Activated CD8-positive, alpha-beta memory T cell treated with anti-CD3 and anti-CD28 coated beads for 1 hour (primary cell): Measurements from ENCODE around the gene DAAM1.

Experiments used
- DNase-seq, 2 donors: peaks; one replicate each; pipeline ENCODE4 v3.0.0-alpha.2; 2020; ENCODE audit warnings: low read depth in 1 of 2; ENCODE audit errors: extremely low read depth in 1 of 2

The DAAM1 gene

DNA sequence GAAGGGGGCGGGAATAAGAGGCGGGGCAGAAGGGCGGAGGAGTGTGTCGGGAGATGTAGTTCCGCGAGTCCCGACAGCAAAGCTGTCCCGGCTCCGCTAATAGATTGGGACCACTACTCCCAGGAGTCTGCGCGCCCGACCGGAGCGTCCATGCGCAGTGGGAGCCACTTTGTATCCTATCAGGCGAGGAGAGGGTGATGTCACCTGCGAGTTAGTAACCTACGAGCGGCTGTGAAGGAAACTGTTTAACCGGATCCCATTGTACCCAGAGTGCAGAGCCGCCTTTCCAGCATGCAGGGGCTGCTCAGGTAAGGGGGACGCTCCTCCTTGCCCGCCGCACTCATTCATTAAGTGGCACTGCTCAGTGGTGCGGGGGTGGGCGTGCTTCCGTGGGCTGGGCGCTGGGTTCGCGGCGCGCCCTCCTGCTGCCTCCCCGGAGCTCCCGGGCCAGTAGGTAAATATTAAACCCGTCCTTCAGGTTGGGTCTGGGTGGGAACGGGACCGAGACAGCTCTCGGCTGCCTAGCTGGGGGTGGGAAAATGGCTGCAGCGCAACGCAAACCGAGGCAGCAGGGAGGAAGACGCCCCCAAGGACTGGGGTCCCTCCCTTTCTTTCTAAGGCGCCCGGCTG, at the start of gene DAAM1:
Gene DAAM1, plus strand, starts transcription at position 207 of the 630 bp plus-strand sequence. CDS start 74,811 bp downstream, outside the sequence.
- DNase-seq, result peak; percentile 89 to 94

DNA sequence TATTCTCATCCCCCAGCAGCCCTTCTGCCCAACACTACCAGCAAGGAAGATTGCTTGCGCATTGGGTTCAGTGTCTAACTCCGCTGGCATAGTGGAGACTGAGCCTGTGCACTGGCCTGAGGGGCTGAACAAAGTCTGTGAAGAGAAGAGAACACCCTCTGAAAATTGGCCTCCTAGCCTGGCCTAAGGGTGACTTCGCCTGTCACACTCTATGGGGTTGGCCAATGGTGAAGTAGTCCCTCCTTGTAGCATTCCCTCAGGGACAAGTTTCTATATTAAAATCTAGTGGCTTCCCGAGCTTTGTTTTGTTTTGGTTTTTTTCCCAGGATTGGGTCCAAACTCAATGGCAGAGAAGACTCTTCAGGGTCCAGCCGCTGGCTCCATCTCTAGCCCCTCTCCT, 49.1 kb upstream of the DAAM1 start:
- no peak for DNase-seq

DNA sequence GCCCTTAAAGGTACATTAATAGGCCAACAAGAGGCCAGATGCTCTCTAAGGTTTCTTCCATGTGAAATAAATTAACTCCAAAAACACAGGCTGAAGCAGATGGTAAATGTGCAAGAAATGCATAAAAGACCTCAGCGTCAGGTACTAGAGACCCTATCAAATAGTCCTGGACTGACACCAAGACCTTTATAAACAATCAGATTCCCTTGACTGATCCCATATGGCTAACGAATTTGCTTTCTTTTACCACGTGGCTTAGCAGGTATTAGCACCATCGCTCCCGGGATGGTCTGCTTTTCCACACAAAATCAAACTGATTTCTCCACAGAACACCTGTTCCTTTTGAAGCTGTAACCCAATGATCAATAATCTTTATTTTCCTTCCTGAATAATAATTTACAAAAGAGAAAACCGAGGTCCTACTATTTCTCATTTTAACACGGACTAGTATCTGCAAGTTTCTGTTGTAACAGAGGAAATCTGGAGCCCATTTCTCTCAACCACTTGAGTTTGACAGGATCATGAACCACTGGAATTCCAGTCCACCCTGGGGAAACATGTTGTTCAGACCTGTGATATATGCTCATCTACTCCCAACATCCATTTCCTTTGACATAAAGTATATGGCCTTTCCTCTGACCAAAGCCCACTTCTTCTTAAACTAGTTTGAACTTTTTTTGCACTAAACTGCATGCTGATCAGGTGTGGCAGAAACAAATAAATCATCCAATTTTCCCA, 48.2 kb upstream of the DAAM1 start:
- DNase-seq, result no peak

DNA sequence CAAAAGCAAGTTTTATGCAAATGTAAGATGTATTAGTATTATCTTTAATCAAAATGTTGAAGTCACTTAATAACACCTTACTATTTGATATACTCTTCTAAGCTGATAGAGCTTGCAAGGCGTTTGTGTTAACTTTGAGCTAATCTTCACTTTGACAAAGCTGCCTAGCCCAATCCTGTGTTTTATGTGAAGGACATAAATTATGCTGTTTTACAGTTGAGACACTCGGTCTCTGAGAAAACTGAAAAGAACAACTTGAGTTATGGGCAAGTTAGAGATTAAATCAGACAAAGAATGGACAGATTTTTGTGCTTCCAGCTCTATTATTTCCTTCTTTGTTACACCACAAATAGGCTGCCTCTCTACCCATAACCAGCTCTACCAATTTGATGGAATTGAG, 42.0 kb upstream of the DAAM1 start:
- no peak for DNase-seq

DNA sequence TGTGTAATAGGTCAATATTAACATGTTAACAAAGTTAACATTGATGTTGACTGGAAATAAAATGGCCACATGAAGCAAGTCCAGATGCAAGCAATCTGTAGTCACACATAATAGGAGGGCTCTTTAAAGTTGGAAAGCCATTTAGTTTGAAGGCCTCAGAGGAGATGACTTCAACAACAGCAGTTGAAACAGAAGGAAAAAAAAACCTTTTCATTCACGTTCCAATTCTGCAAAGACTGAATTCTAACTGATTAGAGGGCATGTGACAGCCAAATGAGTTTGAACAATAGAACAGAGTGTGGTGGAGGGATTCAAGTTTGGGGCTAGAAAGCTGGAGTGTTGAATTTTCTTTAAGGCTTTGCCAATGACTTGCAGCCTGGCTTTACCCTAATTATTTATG, 41.5 kb upstream of the DAAM1 start:
- no peak for DNase-seq

DNA sequence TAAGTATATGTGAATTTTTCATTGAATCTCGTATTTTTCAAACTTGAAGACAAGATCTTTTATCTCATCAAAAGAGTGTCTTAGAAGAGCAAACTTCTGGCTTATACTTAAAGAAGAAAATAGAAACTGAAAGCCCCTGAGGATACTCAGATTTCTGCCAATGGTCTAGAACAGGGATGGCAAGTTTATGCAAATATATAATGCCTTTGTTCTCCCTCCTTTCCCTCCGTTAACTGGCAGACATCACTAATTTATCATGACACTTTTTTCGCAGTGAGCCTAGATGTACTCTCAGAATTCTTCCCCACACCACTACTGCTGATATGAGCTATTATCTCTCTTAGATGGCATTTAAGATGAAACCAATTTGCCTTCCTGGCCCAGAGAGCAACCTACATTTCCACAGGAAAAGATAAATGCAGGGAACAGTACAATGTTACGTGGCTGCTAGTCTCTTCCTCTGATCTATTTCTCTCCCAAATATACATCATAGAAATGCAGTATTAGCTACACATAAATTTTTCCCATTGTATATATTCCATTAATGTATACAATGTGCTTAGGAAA, 40.0 kb upstream of the DAAM1 start:
- no peak for DNase-seq

DNA sequence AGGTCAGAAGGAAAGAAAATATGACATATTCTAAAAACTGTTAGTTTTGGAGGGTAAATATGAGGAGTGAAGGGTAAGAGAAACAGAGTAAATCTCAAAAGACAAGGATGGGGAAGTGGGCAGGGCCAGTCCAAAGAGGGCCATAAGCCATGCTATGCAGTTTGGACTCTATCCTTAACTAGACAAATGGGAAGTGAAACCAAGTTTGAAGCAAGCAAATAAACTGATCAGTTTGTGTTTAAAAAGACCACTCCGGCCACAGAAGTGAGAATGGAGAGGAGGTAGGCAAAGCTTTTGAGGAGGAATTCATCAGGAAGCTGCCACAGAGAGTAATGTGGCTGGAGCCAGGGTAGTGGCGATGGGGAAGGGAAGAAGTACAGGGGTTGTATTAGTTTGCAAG, 37.5 kb upstream of the DAAM1 start:
- DNase-seq, result no peak

DNA sequence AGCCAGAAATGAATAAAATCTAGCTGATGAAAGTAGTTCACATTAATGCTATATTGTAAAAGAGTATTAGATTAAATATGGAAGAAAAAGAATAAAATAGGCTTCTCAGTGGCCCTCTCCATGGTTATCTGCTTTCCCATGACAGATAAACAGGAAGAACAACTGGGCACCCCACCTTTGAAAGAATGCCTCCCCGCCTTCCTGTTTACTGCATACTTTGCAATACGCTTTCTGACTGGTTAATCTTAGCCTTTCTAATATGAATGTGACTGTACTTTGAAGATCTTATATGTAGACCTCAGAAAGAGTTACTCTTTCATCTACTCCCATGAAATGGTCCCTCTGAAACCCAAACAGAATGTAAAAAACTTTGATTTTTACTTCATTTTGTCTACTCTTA, 34.1 kb upstream of the DAAM1 start:
- no peak for DNase-seq

DNA sequence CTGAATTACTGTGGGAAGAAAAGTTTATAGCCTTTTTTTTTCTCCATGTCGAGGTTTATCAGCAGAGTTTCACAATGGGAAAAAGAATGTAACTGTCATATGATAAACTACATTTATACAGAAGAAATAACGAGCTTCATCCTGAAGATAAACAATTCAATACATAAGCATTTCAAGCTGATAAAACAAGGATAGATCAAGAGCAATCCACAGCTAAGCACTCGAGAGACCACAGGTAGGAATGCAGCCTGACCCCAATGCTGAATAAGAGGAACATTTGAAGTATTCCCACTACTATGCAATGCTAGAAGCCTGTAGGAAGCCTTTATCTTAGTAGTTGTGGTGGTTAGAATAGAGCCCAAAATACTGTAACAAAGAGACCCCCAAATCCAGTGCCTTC, 32.6 kb upstream of the DAAM1 start:
- no peak for DNase-seq

DNA sequence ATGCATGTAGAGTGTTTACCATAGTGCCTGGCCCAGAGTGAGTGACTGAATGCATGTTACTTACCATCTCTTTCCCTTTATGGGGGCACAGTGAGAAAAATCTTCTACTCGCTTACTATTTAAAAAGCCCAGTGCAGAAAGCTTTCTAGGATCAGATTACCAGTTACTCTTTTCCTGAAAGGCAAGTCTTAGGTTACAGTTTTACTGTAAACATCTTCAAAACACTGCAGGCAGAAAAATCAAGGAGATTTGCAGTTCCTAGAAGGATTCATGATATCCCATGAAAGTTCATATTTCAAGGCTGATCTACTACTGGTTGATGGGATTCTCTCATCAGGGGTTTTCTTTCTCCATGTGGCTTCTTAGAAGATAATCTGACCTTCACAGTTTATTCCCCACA, 29.3 kb upstream of the DAAM1 start:
- DNase-seq, result no peak

DNA sequence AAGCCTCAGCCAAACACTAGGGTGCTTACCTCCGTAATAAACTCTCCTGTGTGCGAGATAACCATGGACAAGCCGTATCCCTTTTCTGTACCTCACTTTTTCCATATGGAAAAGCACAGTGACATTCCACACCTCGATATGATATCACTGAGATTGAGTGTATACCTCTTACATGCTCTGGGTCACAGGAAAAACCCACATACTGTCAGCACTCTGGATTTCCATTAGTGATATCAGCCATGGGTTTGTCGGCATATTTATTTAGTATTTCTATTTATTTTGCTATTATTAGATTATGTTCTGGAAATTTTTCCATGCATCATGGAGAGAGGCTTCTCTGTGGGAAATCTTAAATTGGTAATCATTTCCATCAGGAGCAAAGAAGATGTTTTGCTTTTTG, 28.0 kb upstream of the DAAM1 start:
- no peak for DNase-seq

DNA sequence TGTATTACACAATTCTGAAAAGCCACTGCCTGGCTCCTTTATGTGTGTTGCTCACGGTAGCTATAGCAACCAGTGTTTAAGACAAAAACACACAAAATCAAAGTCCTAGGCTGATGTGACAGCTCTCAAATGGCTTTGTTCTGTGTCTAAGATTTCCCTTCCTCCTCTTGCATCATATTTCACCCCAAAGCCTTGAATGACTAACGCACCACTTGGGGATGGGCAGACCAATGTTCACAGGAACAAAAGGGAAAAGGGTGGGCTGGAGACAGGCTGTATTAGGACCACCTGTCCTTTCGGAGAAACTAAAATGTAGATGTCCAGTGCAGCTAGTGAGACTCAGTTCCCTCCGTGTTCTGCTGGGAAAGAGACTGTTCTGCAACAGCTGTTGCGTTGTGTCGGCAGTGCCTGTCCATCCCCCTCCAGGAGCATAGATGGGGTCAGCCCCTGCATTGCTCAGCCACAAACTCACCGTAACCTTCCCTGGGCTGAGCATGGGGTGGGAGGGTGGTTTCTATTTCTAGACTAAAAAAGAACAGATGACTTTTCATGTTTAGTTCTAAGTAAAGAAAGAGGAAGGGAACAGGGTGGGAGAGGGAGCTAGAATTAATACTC, 26.8 kb upstream of the DAAM1 start:
- DNase-seq, result no peak

DNA sequence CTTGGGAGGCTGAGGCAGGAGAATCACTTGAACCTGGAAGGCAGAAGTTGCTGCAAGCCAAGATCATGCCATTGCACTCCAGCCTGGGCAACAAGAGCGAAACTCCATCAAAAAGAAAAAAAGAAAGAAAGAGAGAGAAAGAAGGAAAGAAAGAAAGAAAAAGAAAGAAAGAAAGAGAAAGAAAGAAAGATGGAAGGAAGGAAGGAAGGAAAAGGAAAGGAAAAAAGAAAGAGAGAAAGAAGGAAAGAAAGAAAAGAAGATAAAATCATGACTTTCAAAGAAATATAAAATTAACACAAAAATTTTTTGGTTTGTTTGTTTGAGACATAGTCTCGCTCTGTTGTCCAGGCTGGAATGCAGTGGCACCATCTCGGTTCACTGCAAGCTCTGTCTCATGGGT, 22.2 kb upstream of the DAAM1 start:
- no peak for DNase-seq

DNA sequence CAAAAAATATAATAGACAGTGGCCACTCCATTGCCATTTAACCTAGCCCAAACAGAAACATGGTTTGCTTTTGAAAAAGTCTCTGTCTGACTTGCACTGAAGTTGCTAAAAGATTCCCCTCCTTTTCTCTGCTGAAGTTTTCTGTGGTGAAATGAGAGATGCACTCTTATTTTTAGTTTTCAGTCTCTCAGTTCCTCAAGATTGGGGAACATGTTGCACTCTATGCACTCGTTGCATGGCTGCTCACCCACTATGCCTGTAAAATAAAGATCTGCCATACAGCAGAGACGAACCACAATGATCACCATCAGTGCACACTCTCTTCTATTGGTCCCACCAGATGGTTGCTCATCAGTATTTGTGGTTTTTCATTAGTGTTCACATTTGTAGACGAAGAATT, 13.1 kb upstream of the DAAM1 start:
- DNase-seq, result no peak

DNA sequence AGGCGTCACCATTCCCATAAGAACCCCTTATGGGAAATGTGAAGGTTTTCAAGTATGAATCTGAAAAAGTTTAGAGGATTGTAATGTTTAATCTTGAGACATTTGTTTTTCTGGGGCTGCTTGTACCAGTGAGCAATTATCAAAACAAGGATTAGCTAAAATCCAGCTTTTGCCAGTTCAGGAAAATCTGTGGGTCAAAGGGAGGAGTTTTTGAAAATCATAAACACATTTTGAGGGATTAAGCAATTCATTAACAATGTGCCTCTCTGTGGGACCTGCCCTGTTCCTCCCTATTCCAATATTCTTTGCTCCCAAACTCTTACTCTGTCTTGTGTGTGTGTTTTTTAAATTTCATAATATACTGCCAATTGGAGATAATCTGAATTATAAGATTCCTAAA, 11.7 kb upstream of the DAAM1 start:
- no peak for DNase-seq

DNA sequence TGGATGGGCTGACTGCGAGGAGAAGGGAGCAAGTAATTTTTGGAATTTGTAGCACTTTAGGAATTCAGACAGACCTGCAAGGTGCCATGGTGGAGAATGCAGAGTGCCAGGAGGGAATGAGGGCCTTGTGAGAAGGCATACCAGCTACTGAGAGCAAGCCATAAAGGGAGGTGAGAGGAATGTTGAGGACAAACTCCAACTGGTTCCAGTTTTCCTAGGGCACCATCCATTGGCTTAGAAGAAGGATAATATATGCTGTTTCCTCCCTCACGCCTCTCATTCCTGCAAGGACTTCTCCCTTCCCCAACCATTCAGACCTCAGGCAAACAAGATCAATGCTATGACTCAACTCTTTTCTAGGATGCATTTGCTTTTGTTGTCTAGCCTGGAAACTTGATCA, 11.2 kb upstream of the DAAM1 start:
- no peak for DNase-seq

DNA sequence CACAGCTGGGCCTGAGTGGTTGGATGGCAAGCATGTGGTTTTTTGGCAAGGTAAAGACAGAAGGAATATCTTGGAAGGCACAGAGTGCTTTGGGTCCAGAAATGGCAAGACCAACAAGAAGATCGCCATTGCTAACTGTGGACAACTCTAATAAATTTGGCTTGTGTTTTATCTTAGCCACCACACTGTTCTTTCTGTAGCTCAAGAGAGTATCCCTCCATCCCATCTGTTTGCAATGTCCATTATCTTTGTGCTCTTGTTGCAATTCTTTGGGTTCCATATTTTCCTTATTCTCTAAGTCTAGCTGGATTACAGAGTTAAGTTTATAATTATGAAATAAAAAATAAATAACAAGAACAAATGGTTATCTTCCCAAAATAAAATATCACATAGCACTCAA, 6.7 kb upstream of the DAAM1 start:
- DNase-seq, result no peak

DNA sequence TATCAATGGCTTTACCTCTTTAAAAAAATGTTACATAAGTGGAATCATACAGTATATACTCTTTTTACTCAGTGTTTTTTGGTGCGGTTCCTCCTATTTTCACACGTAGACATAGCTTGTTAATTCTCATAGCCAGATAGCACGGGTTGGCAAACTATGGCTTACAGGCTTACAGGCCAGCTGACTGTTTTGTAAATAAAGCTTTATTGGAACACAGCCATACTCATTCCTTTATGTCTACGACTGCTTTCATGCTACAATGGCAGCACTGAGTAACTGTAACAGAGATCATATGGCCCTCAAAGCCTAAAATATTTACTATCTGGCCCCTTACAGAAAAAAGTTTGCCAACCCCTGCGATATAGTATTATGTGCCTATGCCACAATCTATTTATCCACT, 5.8 kb upstream of the DAAM1 start:
- DNase-seq, result no peak

DNA sequence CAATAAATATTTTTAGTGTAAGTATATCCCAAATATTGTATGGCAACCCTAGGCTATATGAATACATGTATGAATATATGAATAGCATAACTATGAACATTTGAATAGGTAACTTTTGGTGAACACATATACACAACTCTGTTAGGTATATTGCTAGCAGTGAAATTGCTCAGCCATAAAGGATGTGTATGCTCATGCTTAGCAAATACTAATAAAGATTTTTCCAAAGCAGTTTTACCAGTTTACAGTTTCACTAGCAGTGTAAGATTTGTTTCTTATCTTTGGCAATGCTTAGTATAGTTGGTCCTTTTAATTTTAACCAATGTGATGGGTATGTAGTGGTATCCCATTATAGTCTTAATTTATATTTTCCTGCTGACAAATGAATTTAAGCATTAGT, 5.3 kb upstream of the DAAM1 start:
- no peak for DNase-seq

DNA sequence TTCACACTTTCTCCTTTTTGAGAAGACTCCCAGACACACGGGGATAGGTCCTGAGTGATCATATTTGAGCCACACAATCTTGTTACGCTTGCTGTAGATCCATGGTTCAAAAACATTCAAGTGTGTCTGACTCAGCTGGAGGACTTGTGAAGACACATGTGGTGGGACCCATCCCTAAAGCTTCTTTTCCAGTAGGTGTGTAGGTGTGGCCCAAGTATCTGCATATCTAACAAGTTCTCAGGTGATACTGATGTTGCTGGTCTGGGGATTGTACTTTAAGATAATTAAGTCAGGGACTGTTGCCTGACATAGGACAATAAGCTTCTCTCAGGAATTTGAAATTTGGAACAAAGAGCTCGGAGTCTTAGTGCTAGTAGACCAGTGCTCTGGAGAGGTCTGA, 4.1 kb upstream of the DAAM1 start:
- DNase-seq, result no peak

DNA sequence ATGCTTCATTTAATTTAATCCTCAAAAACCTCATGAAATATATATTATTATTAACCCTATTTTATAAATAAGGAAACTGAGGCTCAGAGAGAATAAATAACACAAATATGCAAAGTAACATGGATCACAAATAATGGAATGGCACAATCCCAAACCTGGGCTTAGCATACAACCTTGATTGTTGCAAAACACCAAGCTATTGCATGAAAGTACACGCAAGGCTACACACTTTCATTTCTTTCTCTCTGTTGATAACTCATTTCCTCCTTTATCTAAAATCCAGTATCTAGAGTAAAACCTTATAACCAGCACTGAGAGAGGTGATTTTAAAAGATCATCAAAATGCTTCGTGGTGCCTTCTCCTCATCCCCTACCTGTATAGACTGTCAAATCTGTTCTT, 2.8 kb upstream of the DAAM1 start:
- no peak for DNase-seq

DNA sequence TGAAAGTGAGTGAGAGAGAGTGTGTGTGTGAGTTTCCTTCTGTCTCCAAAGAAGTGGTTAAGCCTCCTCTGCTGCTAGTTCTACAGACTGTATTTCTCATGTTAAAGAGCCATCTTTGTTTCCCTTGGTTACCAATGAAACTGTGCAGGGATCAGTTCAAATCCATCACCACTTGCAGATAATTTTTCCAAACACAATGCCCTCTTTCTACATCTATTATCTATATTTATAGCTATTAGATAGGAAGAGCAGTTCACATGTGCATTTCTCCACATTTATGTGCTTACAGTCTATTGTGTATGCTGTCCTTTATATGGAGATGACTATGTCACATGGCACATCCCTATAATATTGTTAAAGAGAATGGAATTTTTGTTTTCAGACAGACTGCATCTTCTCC, 2.2 kb upstream of the DAAM1 start:
- DNase-seq, result no peak
